GM21526 (cell line): ENCODE results near the gene ACTRT2.

ENCODE experiments used
- ATAC-seq: cut with Tn5 transposase; IDR thresholded peaks from one replicate; pipeline ENCODE4 v1.9.1; 2021; ENCODE audit warnings: moderate library complexity; ENCODE audit not compliant: unreplicated experiment, low FRiP score

The ACTRT2 gene

GRCh38 chr1:3049905-3050304 is 28.6 kb downstream of the ACTRT2 start:
- ATAC-seq = no peak

DNA sequence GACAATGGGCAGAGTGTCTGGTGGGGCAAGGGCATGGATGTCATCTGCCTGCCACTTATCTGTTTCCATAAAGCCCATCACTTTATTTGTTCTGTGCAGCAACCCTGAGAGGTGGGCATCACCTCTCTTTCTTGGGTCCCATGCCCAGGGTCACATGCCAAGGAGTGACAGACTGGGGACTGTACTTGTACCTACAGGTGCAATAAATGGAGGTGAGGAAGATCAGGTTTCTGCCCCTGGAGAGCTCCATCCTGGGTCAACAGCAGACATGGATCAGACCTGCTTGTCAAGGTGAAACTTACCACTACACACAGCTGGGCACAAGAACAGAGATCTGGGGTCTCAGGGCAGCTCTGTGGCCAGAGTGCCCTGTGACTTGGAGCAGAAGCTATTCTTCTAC is 29.3 kb downstream of the ACTRT2 start:
- ATAC-seq = no peak

DNA sequence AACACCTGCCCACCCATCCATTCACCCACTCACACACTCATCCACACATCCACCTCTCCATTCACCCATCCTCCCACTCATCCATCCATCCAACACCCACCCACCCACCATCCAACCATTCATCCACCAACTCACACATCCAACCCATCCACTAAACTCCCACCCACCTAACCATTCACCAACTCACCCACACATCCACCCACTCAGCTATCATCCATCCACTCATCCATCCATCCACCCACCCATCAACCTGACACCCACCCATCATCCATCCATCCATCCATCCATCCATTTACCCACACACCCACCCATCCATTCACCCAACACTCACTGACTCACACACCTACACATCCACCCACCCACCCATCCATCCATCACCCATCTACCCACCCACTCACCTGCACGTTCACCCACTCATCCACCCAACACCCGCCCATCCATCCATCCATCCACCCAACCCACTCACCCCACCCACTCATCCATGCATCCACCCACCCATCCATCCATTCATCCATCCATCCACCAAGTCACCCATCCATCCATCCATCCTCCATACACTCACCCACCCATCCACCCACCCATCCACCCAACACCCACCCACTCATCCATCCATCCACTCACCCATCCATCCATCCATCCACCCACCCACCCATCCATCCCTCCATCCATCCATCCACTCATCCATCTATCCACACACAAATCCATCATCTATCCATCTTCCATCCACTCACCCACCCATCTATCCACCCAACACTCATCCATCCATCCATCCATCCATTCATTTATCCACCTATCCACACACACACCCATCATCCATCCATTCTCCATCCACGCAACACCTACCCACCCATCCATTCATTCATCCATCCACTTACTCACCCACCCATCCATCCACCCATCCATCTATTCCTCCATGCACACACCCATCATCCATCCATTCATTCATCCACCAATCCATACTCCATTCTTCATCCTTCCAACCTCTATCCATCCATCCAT is 30.3 kb downstream of the ACTRT2 start:
- no peak for ATAC-seq

GRCh38 chr1:3052501-3052900 is 31.2 kb downstream of the ACTRT2 start:
- no peak for ATAC-seq

DNA sequence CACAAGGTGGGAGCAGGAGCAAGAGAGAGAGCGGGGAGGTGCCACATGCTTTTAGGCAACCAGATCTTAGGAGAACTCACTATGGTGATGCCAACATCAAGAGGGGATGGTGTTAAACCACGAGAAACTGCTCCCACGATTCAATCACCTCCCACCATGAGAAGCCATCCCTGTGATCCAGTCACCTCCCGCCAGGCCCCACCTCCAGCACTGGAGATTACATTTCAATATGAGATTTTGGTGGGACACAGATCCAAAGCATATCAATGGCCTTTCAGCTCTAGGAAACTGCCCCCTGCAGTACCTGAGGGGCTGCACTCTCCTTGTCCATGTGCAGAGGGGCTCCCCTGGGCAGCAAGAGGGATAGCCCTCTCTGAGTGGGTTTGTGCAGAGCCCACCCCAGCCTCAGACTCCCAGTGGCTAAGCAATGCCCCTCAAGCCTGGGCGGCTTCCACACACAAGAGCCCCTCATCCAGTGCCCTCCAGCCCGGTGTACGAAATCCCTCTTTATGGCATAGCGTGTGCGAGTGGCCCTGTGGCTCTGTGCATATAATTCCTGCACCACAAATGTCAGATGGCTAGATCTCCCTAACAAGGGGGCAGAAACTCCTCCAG is 32.2 kb downstream of the ACTRT2 start:
- no peak for ATAC-seq

DNA sequence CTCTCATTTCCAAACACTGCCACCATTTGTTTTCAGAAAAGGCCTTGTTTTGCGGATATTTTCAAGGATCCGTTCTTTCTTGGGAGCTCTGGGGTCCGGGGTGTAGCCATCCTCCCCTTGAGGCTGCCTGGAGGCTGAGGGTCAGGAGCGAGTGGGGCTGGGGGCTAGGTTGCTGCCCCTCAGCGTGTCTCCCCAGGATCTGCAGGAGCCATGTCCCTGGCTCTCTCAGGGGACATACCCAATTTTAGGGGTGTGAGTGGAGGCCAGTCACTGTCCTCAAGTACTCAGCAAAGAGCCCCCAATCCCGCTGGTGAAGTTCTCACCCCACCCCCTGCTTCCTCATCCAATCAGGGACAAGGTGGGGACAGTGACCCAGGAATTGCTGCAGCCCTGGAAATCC is 32.7 kb downstream of the ACTRT2 start:
- no peak for ATAC-seq

- no peak for ATAC-seq
Observed at GRCh38 chr1:3054474-3054873, 33.2 kb downstream of the ACTRT2 start.

- ATAC-seq = no peak
Observed at GRCh38 chr1:3055051-3055450, 33.8 kb downstream of the ACTRT2 start.

- ATAC-seq = no peak
Observed at GRCh38 chr1:3056641-3057040, 35.4 kb downstream of the ACTRT2 start.

- ATAC-seq = no peak
Observed at GRCh38 chr1:3058263-3059030, 37.2 kb downstream of the ACTRT2 start.

GRCh38 chr1:3060127-3060526 is 38.9 kb downstream of the ACTRT2 start:
- ATAC-seq = no peak

DNA sequence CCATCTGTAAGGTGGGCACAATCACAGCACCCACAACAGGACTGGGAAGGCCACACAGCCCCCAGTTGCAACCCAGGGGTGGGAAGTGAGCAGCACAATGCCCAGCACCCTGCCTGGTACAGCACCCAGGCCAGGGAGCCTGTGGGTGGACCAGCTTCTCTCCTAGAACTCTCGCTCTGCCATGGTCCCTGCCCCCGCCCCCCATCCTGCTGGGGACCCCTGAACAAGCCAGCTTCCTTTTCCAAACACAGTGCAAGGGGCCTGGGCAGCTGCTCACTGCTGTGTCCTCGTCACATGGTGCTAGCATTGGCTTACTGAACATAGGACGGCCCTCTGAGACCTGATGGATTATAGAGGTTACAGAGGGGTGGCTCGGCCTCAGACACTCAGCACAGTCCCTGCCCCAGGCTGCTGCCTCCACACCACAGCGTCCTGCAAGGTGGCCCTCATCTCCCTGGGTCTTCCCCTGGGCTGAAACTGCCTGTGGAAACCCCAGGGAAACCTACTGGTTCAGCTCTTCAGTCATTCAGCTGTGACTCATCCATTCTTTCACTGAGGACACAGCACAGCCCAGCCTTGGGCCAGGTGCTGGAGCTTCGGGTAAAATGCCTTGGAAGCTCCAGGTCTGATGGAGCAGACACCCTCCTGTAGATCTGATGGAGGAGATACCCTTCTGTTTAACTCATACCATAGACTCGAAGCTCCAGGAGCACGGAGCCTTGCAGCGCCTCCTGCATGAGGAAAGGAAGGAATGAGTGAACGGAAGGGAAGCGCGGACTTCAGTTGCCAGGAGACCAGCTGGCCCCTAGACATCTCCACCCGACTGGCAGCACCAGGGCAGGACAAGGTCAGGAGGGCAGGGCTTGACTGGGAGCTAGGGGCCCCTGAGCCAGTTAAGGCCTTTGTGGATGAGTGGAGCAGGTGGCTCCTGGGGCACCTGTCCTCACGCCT is 39.6 kb downstream of the ACTRT2 start:
- no peak for ATAC-seq

- ATAC-seq = no peak
Observed at GRCh38 chr1:3061566-3061965, 40.3 kb downstream of the ACTRT2 start.

- ATAC-seq = no peak
Observed at GRCh38 chr1:3061981-3062615, 40.8 kb downstream of the ACTRT2 start.

GRCh38 chr1:3062616-3063378 is 41.5 kb downstream of the ACTRT2 start:
- ATAC-seq = no peak

- ATAC-seq = no peak
Observed at GRCh38 chr1:3063379-3064295, 42.4 kb downstream of the ACTRT2 start.

DNA sequence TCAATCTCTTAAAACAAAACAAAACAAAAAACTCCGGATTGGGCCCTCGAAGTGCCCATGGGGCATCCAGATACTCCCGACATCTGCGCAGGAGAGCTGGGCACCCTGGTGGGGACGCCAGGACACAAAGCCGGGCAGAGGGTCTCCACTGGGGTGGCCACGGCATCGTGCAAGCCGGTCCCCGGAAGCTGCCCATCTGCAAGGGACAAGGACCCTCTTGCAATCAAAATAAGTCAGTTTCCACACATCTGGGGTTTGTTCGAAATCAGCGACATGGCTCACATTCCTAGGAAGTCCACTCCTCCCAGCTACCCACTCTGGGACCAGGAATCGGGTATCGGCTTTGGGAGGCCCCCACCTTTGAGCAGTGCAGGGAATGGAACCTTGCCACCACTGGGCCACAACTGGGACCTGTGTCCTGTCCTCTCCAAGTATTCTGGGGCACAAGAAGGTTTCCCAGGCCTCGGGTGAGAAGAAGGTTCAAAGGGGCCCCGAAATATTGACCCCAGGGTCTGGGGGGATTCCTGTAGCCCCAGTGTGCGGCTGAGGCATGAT is 43.1 kb downstream of the ACTRT2 start:
- no peak for ATAC-seq
